Left ventricle myocardium superior (tissue), 1 donor: Measurements from ENCODE around the gene LCN15. TPM values are rescaled to one million over a fixed set of nuclear protein-coding genes. Genes with fewer than 3 reads are reported as not detected.

ENCODE experiments used
- ATAC-seq: fragments of 200-7000 bp; cut with Tn5 transposase; one replicate; pipeline ENCODE4 v1.9.1; 2020; ENCODE audit warnings: mild to moderate bottlenecking, moderate library complexity
- DNase-seq: peaks from one replicate; pipeline ENCODE4 v3.0.0-alpha.2; 2020
- intact Hi-C: fragments of 100-400 bp; cut with micrococcal nuclease; formaldehyde crosslinking; loops from one replicate; pipeline ENCODE4 v1.11.0; 2022
- total RNA-seq: library from RNA; stranded (reverse); fragmentation: NEBNext Ultra II Directional; extraction: Animal tissue kit (Norgen Biotek cat#: 25700); gene quantifications from one replicate; pipeline ENCODE4 v1.2.1, GENCODE V29; 2021
- donor health status: DM: no; HTN: yes; CAD: no; lungs with severe emphysema.

The LCN15 gene
- total RNA-seq, 1 donor from 2014 or later: 0.59 TPM

DNA sequence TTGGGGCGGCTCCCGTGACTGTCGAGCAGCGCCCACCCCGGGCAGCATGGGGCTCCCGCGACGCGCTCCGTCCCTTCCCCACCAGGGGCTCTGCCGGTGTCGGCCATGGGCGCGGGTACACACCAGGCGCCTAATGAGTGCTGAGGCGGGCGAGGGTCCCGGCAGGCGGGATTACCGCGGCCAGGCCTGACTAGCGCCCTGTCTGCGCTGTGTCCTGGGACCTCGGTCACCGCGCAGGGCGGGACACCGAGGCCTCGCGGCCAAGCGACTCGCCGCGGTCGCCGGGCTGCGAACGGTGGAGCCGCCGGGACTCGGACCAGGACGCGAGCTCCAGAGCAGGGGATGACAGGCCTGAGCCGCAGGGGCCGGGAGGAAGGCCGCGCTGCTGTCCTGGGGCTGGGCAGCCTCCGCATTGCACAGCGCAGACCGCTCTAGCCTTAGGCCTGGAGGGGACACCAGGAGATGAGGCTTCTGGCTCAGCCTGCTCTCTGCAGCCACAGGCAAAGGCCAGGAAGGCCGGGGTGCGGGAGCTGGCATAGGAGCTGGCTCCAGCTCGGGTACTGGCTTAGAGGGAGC lies 35.7 kb downstream of the LCN15 start:
- intact Hi-C loops: no loop called here
- DNase-seq (peak; percentile 60), ATAC-seq (peak; percentile 48)

DNA sequence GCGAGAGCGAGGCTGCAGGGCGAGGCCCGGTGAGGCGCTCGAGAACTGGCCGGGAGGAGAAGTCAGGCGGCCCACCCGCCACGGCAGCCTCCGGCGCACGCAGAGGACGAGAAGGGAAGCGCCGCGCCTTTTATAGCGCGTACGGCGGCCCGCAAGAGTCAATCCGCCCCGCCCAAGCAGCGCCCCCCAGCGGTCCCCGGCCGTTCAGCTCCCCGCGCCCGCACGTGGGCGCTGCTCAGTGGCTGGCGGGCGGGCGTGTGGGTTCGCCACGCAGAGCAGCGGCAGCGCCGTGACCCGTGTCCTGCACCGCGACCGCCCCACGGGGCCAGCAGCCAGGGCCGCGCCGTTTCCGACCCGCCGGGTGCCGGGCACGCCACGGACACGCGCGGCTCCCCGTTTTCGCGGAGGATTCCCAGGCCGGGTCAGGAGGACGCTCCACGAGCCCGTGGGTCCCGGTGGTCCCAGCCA lies 36.2 kb downstream of the LCN15 start:
- peak; percentile 96 for DNase-seq
- ATAC-seq: peak; percentile 84
- intact Hi-C loops: no loop called here

DNA sequence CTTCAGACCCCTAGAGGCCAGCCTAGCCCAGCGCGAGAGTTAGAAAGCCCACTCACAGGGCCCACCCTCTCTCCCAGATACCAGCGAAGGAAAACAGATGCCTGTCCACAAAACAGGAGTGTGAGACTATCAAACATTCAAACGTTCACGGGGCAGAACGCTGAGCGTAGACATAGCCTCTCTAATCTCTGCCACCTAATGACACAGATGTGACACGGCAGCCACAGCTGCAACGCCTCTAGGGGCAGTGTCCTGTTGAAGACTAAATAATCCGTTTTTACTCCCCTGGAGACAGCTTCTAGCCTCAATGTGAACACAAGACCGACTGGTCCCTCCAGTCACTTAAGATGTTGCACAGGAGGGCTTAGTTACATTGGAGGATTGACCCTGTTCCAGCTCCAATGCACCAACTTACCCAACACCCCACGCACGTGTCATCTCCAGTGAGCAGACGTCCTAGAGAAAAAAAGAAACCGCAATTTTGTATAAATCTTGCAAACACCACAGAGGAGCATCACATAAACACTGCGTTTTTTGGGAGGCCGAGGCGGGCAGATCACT lies 37.6 kb downstream of the LCN15 start:
- no peak for ATAC-seq
- DNase-seq: no peak
- intact Hi-C loops: no loop called here

DNA sequence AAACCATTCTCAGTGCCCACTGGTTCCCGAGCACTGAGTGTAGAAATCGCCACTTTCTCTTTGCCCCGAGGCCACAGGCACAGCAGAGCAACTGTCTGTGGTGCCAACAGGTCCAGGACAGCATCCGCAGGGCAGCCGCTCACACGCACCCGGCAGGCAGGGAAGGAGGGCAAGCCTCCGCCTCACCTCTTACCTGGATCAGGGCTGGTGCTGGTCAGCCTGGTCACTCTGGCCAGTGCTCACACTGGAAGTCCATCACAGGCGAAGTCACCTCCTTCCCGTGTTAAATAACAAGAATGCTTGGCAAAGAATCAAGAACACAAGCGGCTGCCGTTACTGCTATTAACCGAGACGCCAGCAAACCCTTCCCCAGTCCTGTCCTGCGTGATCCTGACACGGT lies 38.2 kb downstream of the LCN15 start:
- intact Hi-C loops: no loop called here
- no peak for DNase-seq
- no peak for ATAC-seq

DNA sequence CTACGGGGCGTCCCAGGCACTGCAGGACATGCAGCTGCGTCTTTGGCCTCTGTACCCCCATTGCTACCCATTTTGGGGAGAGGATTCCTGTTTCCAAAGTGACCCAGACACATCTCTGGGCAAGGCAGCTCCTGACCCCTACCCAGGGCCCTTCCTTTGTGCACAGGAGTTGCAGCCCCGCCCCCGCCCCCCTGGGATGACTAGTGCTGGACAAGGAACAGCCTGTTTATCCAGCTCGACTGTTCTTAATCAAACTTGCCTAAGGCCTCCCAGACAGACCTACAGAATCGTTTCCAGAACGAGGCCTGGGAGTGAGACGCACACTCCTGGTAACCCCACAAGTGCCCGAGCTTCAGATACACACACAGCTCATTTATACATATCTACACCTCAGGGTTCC lies 38.7 kb downstream of the LCN15 start:
- ATAC-seq (no peak), DNase-seq (no peak)
- intact Hi-C loops: no loop called here

DNA sequence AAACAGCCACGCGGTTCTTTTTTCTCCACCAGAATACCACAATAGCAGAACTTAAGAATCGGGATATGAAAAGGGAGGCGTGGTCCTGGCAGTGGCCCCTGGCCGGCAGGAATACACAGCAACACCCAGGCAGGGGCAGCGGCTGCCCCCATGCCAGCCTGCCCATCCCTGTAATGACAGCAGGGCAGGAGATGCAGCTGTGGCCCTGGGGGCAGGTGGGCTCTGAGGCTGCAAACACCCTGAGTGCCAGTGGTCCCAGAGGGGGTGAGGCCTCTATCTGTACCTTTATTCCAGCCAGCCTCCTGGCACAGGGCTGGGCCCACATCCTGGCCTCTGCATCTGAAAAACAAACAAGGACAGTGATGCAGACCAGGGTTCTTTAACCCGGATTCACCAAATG lies 39.5 kb downstream of the LCN15 start:
- intact Hi-C loops: no loop called here
- DNase-seq (no peak), ATAC-seq (no peak)

DNA sequence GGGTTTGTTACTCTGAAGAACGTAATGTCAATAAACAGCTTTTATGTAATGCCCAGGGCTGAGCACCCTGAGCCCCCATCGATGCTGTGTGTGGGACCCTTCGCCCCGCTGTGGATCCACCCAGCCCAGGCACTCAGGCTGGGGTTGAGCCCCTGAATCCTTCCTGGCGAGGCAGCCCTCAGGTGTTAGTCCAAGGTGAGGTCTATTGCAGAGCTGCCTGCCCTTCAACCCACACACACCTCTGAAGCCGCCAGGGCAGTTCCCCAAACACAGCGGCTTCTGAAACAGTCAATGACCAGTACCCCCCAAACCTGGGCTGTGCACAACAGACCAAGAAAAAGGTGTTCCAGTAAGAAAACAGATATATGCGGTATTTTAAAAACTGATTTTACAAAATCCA lies 40.3 kb downstream of the LCN15 start:
- intact Hi-C loops: no loop called here
- no peak for ATAC-seq
- no peak for DNase-seq

DNA sequence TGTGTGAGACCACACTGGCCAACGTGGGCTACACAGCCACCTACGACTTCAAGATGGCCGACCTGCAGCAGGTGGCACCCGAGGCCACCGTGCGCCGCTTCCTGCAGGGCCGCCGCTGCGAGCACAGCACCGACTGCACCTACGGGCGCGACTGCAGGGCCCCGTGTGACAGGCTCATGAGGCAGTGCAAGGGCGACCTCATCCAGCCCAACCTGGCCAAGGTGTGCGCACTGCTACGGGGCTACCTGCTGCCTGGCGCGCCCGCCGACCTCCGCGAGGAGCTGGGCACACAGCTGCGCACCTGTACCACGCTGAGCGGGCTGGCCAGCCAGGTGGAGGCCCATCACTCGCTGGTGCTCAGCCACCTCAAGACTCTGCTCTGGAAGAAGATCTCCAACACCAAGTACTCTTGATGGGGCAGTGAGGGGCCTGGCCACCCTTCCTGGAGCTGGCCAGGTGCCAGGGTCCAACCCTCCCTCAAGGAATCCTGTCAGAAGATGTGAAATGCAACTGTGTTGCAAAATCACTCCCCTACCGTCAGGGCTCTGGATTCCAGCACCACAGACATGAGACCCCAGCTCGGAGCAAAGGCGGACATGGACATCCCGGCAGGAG lies 40.8 kb downstream of the LCN15 start:
- DNase-seq (no peak), ATAC-seq (no peak)
- intact Hi-C loops: no loop called here

DNA sequence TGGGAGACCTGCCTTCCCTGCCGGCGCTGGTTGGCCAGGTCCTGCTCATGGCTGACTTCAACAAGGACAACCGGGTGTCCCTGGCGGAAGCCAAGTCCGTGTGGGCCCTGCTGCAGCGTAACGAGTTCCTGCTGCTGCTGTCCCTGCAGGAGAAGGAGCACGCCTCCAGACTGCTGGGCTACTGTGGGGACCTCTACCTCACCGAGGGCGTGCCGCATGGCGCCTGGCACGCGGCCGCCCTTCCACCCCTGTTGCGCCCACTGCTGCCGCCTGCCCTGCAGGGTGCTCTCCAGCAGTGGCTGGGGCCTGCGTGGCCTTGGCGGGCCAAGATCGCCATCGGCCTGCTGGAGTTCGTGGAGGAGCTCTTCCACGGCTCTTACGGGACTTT lies 41.4 kb downstream of the LCN15 start:
- no peak for DNase-seq
- intact Hi-C loops: no loop called here
- ATAC-seq: no peak

DNA sequence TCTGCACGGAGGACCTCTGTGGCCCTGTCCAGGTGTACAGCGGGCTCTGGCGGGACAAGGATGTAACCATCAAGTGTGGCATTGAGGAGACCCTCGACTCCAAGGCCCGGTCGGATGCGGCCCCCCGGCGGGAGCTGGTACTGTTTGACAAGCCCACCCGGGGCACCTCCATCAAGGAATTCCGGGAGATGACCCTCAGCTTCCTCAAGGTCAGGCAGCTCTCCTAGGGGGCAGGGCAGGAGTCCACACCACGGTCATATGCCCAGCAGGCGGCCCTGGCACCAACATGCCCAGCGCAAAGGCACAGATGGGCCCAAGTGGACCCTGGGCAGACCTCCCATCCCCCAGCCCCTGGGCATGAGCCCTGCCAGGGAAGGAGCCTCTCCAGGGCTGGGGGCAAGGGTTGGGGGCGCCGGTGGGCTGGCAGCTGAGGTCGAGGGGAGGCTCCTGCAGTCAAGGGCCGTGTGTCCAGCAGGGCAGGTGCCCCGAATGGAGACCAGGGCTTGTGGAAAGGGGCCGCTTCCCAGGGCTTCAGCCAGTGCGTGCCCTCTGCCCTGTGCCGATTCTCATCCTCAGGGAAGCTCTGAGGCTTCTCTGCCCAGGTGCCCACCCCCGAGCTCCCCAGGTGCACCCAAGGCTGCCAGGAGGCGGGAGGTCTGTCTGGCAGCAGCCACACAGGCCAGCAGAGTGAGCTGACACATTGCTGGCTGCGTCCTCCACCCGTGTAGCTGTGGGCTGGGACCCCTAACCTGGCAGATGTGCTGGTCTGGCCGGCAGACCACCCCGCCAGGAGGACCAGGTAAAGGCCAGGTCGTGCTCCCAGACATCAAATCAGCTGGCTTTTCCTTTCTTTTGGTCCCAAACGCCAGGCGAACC lies 42.0 kb downstream of the LCN15 start:
- DNase-seq (no peak), ATAC-seq (peak; percentile 4)
- intact Hi-C loops: no loop called here

DNA sequence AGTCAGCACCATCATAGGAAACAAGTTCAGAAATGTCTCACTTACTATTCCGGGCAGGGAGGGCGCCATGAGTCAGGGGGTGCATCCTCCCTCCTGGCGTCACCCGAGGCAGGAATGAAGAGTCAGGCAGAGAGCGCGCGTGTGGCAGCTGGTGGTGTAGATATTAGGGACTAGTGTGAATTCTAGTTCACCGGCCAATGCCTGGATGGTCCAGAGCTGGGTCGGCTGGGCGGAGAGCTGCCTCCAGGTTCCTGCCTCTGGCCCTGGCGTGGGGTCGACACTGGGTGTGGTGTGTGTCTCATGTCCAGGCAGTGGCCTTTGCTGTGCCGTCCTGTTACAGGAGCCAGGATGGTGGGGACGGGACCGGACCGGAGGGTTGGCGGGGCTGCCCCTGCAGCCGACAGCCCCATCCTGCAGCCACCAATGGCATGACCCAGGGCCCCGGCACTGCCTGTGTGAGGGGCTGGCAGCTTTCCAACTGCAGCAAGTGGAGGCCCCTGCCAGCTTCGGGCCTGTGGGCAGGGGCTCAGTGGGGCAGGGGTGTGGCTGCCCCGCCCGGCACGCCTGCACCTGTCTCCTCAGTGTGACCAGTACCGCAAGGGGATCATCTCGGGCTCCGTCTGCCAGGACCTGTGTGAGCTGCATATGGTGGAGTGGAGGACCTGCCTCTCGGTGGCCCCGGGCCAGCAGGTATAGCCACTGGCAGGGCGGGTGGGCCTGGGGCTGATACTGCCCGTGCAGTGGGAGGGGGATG lies 42.8 kb downstream of the LCN15 start:
- DNase-seq (peak; percentile 52), ATAC-seq (peak; percentile 28)
- intact Hi-C loops: no loop called here

DNA sequence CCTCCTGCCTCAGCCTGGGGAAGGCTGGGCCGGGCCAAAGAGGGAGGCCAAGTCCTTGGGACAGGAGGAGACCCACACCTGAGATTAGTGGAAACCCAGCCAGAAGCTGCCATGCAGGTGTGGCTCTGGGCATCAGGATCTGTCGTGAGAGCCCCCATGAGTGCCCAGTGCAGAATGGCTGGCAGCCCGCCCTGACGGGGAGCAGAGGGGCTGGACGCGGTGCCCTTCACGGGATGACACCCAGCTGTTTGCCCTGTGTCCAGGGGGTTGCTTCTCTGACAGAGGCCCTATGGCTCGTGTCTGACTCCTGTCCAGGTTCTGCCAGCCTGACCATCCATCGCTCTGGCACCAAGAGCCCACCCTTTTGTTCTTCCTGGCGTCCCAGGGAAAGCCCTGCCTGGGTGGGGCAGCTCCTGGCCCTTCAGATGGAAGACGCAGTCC lies 43.4 kb downstream of the LCN15 start:
- intact Hi-C loops: no loop called here

DNA sequence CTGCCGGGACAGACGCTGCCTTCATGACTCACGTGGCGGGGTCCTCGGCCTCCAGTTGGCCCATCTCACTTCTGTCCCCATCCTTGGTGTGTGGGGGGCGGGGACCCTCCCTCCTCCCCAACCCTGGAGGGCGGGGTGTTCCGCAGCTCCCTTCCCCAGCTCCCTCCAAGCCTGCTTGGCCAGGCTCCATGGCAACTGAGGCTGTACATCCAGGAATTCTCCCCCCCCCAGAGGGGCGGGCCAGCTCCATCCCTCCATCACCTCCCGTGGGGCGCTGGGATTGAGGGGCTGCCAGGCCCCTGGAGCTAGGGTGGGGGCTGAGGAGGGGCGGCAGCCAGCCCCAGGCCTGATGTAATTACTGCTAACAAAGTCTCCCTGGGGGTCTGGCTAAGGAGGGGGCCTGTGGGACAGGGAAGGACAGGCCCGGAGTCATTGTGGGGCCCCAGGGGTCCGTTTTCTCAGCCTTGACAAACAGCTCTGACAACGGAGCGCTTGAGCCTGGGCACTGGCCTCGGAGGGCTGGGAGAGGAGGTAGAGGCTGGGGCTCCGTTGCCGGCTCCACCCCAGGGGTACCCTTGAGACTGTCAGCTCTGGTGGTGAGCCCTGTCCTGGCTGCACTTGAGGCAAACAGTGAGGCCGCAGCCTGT lies 43.9 kb downstream of the LCN15 start:
- intact Hi-C loops: no loop called here
- DNase-seq (peak; percentile 62), ATAC-seq (peak; percentile 9)

More for the DNA sequence above, 43.4 kb downstream of the LCN15 start:
- DNase-seq (no peak), ATAC-seq (peak; percentile 2)

DNA sequence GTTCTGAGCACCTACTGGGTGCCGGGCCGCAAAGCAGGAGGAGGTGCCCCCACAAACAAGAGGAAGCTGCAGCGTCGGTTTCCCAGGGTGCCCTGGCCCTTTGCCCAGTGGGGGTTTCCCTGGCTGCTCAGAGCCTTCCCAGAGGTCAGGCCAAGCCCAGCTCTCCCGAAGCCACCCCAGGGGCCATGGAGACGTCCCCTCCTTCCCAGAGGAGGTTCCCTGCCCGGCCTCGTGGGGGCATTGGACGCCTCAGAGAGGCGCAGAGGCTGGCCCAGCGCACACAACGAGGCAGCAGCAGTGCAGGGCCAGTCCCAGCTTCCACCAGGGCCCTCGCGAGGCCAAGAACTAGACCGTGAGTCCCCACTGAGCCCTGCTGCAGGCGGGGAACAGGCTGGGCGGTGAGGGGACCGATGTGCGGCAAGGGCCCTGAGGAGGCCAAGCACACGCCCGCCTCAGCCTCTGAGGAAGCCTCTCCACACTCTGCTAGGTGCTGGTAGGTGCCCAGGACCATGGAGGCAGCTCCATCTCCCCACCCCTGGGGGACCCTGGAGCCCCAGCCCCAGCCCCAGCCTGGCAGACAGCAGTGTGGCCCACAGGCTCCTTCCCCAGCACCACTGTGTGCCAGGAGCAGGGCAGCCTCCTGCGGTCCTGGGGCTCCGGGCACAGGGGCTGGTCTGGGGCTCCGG lies 45.0 kb downstream of the LCN15 start:
- ATAC-seq (peak; percentile 1), DNase-seq (peak; percentile 62)
- intact Hi-C loops: no loop called here

DNA sequence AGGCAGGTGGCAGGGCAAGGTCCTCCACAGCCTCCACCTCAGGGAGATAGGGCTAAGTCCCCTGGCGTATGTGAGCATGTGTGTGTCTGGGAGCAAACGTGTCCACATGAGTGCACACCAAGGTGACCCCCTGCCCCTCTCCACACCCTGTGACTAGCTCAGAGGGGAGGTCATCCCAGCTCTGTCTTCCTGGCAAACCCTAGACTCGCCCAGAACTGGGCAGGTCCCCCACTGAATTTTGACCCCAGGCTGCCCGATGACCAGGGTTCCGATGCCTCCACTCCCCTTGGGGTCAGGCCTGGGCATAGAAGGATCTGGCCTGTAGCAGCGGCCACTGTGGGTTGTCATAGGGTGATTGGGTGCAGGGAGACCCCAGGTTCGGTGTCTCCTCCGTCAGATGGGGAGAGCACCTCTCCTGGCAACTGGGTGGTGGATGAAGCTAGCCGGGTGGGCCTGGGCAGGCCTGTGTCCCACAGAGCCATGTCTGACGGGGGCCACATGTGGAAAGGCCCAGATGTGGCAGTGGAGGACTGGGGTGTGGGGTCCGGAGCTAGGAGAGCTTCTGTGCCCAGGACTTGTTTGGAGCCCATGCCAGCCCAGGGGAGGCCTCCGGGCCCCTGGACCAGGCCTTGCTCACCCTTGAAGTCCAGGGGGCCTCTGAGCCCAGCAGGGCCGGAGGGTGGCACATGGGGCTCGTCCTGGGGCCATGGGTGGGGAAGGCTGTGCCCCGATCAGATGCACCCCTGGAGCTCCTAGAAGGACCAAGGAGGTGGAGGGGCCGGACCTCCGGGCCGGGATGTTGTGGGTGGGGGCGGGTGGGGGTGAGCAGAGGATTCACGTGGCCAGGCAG lies 45.7 kb downstream of the LCN15 start:
- ATAC-seq: no peak
- intact Hi-C loops: no loop called here
- DNase-seq: no peak

DNA sequence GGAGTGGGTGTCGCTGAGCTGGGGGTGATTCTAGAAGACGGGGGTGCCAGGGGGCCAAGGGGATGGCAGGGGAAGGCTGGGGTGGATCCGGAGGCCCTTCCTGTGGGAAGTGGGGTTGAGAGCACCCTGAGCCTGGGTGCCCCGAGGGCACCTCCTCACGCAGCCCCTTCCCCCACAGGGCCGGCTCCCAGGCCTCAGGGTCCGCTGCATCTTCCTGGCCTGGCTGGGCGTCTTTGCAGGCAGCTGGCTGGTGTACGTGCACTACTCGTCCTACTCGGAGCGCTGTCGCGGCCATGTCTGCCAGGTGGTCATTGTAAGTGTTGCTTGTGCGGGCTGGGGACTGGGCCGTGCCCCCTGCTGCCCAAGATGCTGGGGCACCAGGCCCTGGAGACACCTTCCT lies 46.9 kb downstream of the LCN15 start:
- ATAC-seq: no peak
- intact Hi-C loops: no loop called here
- no peak for DNase-seq

DNA sequence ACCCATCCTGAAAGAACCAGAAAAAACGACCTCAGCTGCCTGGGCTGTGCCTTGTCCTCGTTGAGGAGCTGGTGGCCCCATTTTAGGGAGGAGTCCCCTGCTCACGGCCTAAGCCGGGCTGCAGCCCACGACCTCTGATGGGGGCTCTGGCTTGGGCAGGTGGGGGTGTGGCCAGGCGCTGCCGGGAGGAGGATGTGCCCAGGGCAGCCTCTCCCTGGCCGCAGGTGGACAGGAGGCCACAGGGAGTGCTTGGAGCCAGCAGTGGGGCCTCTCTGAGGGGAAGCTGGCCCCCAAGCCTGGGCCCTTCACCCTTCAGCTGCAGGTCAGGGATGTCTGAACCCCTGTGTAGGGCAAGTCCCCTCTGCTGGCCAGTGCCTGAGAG lies 49.4 kb downstream of the LCN15 start:
- intact Hi-C loops: no loop called here
- ATAC-seq (peak; percentile 5), DNase-seq (no peak)
